Spleen (tissue), 11 donors: ENCODE results near the gene SDSL. TPM values are rescaled to one million over a fixed set of nuclear protein-coding genes. Genes with fewer than 3 reads are reported as not detected.

Experiments used
- DNase-seq: peaks from one replicate; pipeline ENCODE4 v3.0.0-alpha.2; 2020
- H3K27ac ChIP-seq, 8 donors: fragments of 200-600 bp; sonication (generic) in 7 of 8; 1 replicate in 4 of 8; 2 replicates in 4 of 8; pipeline versions ENCODE4 v1.5.0 to v1.8.0; 2016 to 2021; ENCODE audit warnings: inconsistent platforms in 4 of 8, mild to moderate bottlenecking in 4 of 8, moderate library complexity in 1 of 8
- H3K27me3 ChIP-seq, 7 donors: fragments of 200-600 bp; sonication (generic) in 6 of 7; replicated peaks in 1 of 7; 1 replicate in 4 of 7; 2 replicates in 3 of 7; pipeline versions ENCODE4 v1.5.0 to v1.8.0; 2016 to 2021; ENCODE audit warnings: inconsistent platforms in 3 of 7, mild to moderate bottlenecking in 1 of 7
- H3K36me3 ChIP-seq, 6 donors: fragments of 200-600 bp; sonication (generic) in 5 of 6; 1 replicate in 4 of 6; 2 replicates in 2 of 6; pipeline versions ENCODE4 v1.5.0 to v1.8.0; 2016 to 2021; ENCODE audit warnings: inconsistent platforms in 2 of 6
- H3K4me1 ChIP-seq, 6 donors: fragments of 200-600 bp; sonication (generic) in 5 of 6; 1 replicate in 3 of 6; 2 replicates in 3 of 6; pipeline versions ENCODE4 v1.5.0 to v1.8.0; 2016 to 2021; ENCODE audit warnings: inconsistent platforms in 3 of 6
- H3K4me3 ChIP-seq, 8 donors: fragments of 200-600 bp; sonication (generic) in 7 of 8; 1 replicate in 4 of 8; 2 replicates in 4 of 8; pipeline versions ENCODE4 v1.5.0 to v1.8.0; 2016 to 2021; ENCODE audit warnings: inconsistent platforms in 4 of 8, mild to moderate bottlenecking in 4 of 8, moderate library complexity in 2 of 8
- H3K9me3 ChIP-seq, 8 donors: fragments of 200-600 bp; sonication (generic) in 7 of 8; 1 replicate in 4 of 8; 2 replicates in 4 of 8; pipeline versions ENCODE4 v1.5.0 to v1.8.0; 2016 to 2021; ENCODE audit warnings: inconsistent platforms in 4 of 8
- POLR2A ChIP-seq, 3 donors: fragments of 450-650 bp; IDR thresholded peaks; one replicate each; pipeline ENCODE4 v1.5.1; 2017; ENCODE audit warnings: antibody characterized with exemption in 3 of 3, mild to moderate bottlenecking in 1 of 3
- POLR2AphosphoS5 ChIP-seq, 3 donors: sonication (generic); formaldehyde crosslinking; IDR thresholded peaks; one replicate each; pipeline ENCODE4 v1.5.1; 2017; ENCODE audit warnings: antibody characterized with exemption in 3 of 3
- WGBS, 5 donors: extraction: QIAGEN DNeasy Blood & Tissue Kit in 3 of 5; methylation state at CpG; one replicate each; pipeline versions ENCODE4 v1.1.5 to v1.1.7; 2013 to 2018; 5-methylcytosine and 5-hydroxymethylcytosine counted together
- intact Hi-C: fragments of 100-400 bp; cut with DNase I; formaldehyde crosslinking; loops from one replicate; pipeline ENCODE4 v1.15.0; 2023; ENCODE audit warnings: low total_unique reads
- polyA plus RNA-seq, 3 donors: library from polyadenylated mRNA; stranded (reverse); fragments of 200-250 nt; gene quantifications; one replicate each; pipeline ENCODE4 v1.2.1, GENCODE V29; 2013
- total RNA-seq, 7 donors: library from RNA; depleted of rRNA in 3 of 7; stranded (reverse); fragments of >200 nt in 3 of 7; fragmentation: NEBNext Ultra II Directional in 4 of 7; extraction: Animal tissue kit (Norgen Biotek cat#: 25700) in 4 of 7; gene quantifications; one replicate each; pipeline versions ENCODE4 v1.1.0 to v1.2.1, GENCODE V29; 2016 to 2021
- TF ChIP-seq, protein P1 (sequence below), 11 experiments: fragments of 200-600 bp in 7 of 11; fragments of 450-650 bp in 4 of 11; sonication (generic) in 4 of 11; IDR thresholded peaks in 8 of 11; conservative IDR thresholded peaks in 3 of 11; 1 replicate in 7 of 11; 2 replicates in 4 of 11; pipeline versions ENCODE4 v1.4.0 to v1.8.0; 2016 to 2021; ENCODE audit warnings: antibody characterized with exemption in 11 of 11, inconsistent platforms in 4 of 11, mild to moderate bottlenecking in 1 of 11
- donor health status: healthy with polysubstance abuse.
- donor health status: DM: no; HTN: no; CAD: no; lungs with moderate emphysema.
- donor health status: DM: no; HTN: no; CAD: no.
- donor health status: Bipolar disorder and iron deficiency.
- donor health status: healthy.
- donor health status: DM: no; HTN: no; CAD: no.
- donor health status: DM: yes; HTN: yes; CAD: no.

SDSL gene
- total and polyA plus RNA-seq, 10 donors, result 2.0 to 12.1 (median 5.2) TPM

DNA sequence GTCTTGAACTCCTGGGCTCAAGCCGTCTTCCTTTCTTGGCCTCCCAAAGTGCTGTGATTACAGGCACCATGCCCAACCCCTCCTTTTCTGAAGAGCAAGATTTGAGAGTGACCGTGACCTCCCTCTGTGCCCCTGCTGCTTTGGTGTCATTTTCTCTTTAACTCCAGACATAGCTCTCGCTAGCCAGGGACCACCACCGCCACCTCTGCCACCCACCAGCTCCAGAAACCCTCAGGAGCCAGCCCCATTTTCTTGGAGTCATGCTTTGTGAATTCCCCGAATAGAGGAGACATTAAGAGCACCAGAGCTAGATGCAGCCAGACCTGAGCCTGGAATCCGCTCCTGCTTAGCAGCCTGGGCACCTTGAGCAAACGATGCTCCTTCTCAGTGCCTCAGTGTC, 18.2 kb downstream of the SDSL start:
- peaks cover 0 to 1% (median 0%) of the 10 kb centered on the region in 8 donors for H3K9me3 ChIP-seq
- no peak overlapping the region for H3K27ac ChIP-seq
- peaks cover 0 to 52% (median 0%) of the 10 kb centered on the region in 7 donors for H3K27me3 ChIP-seq
- 73 to 88% (median 78%) methylated on average over 7 of the region's 7 CpGs for WGBS, 5 donors
- intact Hi-C loops, result no loop called here
- H3K36me3 ChIP-seq, result no peaks in the 10 kb centered on the region
- H3K4me1 ChIP-seq, result no peaks in the 10 kb centered on the region
- no peak for DNase-seq
- no peak overlapping the region for H3K4me3 ChIP-seq
- TF ChIP-seq, protein P1, sequence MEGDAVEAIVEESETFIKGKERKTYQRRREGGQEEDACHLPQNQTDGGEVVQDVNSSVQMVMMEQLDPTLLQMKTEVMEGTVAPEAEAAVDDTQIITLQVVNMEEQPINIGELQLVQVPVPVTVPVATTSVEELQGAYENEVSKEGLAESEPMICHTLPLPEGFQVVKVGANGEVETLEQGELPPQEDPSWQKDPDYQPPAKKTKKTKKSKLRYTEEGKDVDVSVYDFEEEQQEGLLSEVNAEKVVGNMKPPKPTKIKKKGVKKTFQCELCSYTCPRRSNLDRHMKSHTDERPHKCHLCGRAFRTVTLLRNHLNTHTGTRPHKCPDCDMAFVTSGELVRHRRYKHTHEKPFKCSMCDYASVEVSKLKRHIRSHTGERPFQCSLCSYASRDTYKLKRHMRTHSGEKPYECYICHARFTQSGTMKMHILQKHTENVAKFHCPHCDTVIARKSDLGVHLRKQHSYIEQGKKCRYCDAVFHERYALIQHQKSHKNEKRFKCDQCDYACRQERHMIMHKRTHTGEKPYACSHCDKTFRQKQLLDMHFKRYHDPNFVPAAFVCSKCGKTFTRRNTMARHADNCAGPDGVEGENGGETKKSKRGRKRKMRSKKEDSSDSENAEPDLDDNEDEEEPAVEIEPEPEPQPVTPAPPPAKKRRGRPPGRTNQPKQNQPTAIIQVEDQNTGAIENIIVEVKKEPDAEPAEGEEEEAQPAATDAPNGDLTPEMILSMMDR (IDR thresholded peaks at IDR 0.05 in 8 of 11, conservative IDR thresholded peaks at IDR 0.05 in 3 of 11), result no peak
- no peak for TF ChIP-seq POLR2A (IDR thresholded peaks at IDR 0.05)
- TF ChIP-seq POLR2AphosphoS5 (IDR thresholded peaks at IDR 0.05), result no peak

DNA sequence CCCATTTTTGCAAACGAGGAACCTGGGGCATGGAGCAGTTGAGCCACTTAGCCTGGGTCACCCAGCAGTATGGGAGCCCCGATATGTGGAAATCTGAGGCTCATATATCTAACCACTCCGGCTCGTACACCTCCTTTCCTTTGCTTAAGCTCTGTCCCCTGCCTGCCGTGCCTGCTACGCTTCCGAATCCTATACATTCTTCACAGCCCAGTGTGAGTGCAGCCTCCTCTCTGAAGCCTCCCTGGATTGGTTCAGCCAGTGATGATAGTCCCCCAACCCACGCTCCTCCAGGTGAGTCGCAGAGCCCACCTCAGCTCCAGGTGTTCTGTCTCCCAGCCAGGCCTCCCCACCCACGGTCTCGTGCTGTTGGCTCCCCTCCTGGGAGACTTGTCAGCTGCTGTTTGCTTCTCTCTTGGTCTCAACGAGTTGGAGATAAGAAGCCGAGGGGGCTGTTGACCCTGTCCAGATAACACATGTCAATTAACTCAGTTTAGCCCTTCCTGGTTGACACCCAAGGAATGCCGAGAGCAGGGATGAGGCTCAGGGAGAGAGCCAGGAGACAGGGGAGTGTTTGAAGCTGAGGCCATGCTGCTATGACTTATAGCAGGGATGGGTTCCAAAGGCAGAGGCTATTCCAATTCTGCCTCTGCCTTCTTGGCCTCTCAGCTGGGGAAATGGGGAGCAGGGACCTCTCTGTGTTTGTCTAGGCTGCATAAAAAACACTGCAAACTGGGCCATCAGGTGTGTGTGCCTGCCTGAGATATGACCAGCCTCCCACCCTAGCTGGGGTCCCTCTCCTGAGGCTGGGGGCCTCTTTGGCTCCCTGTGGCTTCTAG, 19.0 kb downstream of the SDSL start:
- H3K4me3 ChIP-seq, result no peak overlapping the region
- DNase-seq, result no peak
- 64 to 75% (median 72%) methylated on average over 14 of the region's 14 CpGs for WGBS, 5 donors
- no peaks in the 10 kb centered on the region for H3K4me1 ChIP-seq
- H3K27ac ChIP-seq, result no peak overlapping the region
- TF ChIP-seq POLR2A (IDR thresholded peaks at IDR 0.05), result no peak
- TF ChIP-seq POLR2AphosphoS5 (IDR thresholded peaks at IDR 0.05), result no peak
- TF ChIP-seq, protein P1 (IDR thresholded peaks at IDR 0.05 in 8 of 11, conservative IDR thresholded peaks at IDR 0.05 in 3 of 11), result no peak
- H3K27me3 ChIP-seq, result peaks cover 0 to 60% (median 0%) of the 10 kb centered on the region in 7 donors
- H3K36me3 ChIP-seq, result no peaks in the 10 kb centered on the region
- peaks cover 0 to 5% (median 0%) of the 10 kb centered on the region in 8 donors for H3K9me3 ChIP-seq
- intact Hi-C loops, result no loop called here

DNA sequence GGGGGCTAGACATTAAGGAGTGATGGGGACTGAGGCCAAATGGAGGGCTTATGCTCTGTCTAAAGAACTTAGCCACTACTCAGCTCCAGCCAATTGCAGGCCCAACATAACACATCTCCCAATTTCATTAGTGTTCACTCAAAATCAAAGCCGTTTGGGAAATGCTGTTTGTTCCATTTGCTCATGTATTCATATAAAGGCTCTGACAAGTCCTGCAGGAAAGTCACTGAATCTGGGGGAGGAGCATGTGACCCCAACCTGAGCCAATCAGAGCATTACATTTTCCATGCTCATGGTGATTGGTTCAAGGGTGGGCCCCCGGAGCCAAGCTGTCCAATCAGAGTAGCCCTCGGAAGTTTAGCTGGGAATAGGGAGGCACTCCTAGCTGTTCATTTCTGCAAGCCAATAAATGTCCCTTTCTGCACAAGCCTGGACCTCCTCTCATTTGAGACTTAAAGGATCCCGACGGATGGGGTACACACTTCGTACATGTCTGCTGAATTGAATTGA, 20.9 kb downstream of the SDSL start:
- TF ChIP-seq, protein P1 (IDR thresholded peaks at IDR 0.05 in 8 of 11, conservative IDR thresholded peaks at IDR 0.05 in 3 of 11), result no peak
- no peak for TF ChIP-seq POLR2A (IDR thresholded peaks at IDR 0.05)
- TF ChIP-seq POLR2AphosphoS5 (IDR thresholded peaks at IDR 0.05), result no peak
- Histone ChIP-seq H3K27ac (no peak overlapping the region), H3K36me3 (no peaks in the 10 kb centered on the region), H3K9me3 (peaks cover 0 to 5% (median 0%) of the 10 kb centered on the region in 8 donors), H3K27me3 (peaks cover 0 to 73% (median 0%) of the 10 kb centered on the region in 7 donors), H3K4me3 (no peak overlapping the region), H3K4me1 (no peaks in the 10 kb centered on the region)
- no peak for DNase-seq
- WGBS, 5 donors, result 79 to 94% (median 90%) methylated on average over 6 of the region's 6 CpGs
- intact Hi-C loops, result no loop called here

DNA sequence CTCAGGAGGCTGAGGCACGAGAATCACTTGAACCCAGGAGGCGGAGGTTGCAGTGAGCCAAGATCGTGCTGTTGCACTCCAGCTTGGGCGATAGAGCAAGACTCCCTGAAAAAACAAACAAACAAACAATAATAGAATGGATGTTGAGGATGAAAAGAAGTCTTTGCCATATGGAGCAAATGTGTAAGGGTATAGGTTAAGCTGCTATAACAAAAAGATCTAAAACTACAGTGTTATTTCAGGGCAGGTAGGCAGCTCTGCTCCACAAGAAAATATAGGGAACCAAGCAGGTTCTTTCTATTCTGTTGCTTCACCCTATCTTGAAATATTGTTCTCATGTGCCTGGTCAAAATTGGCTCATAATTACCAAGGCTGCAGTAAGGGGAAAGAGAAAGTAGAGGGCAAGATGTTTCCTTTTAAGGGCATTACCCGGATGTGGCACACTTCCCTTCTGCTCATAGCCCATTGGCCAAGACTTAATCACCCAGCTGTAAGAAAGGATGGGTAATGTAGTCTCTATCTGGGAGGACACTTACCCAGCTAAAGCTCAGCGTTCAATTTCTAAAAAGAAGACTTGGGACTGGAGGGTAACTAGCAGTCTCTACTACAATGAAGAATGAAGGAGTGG, 23.5 kb downstream of the SDSL start:
- intact Hi-C loops, result no loop called here
- TF ChIP-seq, protein P1 (IDR thresholded peaks at IDR 0.05 in 8 of 11, conservative IDR thresholded peaks at IDR 0.05 in 3 of 11), result no peak
- TF ChIP-seq POLR2AphosphoS5 (IDR thresholded peaks at IDR 0.05), result no peak
- TF ChIP-seq POLR2A (IDR thresholded peaks at IDR 0.05), result no peak
- no peak overlapping the region for H3K4me3 ChIP-seq
- no peak for DNase-seq
- no peaks in the 10 kb centered on the region for H3K4me1 ChIP-seq
- no peaks in the 10 kb centered on the region for H3K36me3 ChIP-seq
- H3K27me3 ChIP-seq, result peaks cover 0 to 72% (median 0%) of the 10 kb centered on the region in 7 donors
- no peak overlapping the region for H3K27ac ChIP-seq
- peaks cover 0 to 5% (median 0%) of the 10 kb centered on the region in 8 donors for H3K9me3 ChIP-seq
- 73 to 86% (median 81%) methylated on average over 6 of the region's 6 CpGs for WGBS, 5 donors
